ENCODE data around the gene TBX22.

GRCh38 chrX:80022363-80023031, 7.9 kb downstream of the TBX22 start:
- TF ChIP-seq, protein P1, sequence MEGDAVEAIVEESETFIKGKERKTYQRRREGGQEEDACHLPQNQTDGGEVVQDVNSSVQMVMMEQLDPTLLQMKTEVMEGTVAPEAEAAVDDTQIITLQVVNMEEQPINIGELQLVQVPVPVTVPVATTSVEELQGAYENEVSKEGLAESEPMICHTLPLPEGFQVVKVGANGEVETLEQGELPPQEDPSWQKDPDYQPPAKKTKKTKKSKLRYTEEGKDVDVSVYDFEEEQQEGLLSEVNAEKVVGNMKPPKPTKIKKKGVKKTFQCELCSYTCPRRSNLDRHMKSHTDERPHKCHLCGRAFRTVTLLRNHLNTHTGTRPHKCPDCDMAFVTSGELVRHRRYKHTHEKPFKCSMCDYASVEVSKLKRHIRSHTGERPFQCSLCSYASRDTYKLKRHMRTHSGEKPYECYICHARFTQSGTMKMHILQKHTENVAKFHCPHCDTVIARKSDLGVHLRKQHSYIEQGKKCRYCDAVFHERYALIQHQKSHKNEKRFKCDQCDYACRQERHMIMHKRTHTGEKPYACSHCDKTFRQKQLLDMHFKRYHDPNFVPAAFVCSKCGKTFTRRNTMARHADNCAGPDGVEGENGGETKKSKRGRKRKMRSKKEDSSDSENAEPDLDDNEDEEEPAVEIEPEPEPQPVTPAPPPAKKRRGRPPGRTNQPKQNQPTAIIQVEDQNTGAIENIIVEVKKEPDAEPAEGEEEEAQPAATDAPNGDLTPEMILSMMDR (IDR thresholded peaks at IDR 0.05) = no peak
- TF ChIP-seq POLR2A (IDR thresholded peaks at IDR 0.05) = no peak
